ENCODE measurements around the gene C10orf90.

C10orf90 gene

DNA sequence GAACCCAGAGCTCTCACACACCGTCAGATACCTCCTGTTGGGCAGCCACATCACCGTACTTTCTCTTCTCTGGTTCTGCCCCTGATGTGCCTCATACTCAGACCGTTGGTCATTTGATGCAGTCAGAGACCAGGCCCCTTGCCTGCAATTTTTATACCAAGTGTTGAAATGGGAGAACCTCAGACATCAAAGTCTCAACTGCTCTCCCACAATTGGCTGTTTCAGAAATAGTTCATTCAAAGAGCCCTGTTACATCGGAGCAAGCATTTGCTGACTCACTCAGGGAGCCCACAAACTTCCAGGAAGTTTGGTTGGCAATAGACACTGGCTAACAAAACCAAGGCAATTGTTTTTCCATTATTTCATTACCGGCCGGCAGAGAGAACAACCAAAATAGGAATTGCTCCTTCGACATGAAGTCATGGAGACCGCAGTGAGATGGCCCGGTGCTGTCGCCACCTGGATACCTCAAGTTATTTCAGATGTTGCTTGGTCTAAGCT is 248.7 kb downstream of the C10orf90 start:
- H3K27me3 ChIP-seq (ENCODE audit: insufficient read depth, poor library complexity, severe bottlenecking): peaks cover 2% of the 10 kb centered on the region
- no peak for DNase-seq (ENCODE audit: low read depth in 1 of 2, low spot score in 1 of 2)
- H3K4me3 ChIP-seq (replicated peaks; ENCODE audit: insufficient read depth, low read length): no peak overlapping the region
- no peak overlapping the region for H3K27ac ChIP-seq (replicated peaks)
- TF ChIP-seq, protein P1, sequence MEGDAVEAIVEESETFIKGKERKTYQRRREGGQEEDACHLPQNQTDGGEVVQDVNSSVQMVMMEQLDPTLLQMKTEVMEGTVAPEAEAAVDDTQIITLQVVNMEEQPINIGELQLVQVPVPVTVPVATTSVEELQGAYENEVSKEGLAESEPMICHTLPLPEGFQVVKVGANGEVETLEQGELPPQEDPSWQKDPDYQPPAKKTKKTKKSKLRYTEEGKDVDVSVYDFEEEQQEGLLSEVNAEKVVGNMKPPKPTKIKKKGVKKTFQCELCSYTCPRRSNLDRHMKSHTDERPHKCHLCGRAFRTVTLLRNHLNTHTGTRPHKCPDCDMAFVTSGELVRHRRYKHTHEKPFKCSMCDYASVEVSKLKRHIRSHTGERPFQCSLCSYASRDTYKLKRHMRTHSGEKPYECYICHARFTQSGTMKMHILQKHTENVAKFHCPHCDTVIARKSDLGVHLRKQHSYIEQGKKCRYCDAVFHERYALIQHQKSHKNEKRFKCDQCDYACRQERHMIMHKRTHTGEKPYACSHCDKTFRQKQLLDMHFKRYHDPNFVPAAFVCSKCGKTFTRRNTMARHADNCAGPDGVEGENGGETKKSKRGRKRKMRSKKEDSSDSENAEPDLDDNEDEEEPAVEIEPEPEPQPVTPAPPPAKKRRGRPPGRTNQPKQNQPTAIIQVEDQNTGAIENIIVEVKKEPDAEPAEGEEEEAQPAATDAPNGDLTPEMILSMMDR (IDR thresholded peaks at IDR 0.05; ENCODE audit: insufficient read depth, low read length): no peak
- TF ChIP-seq POLR2AphosphoS5 (IDR thresholded peaks at IDR 0.05; ENCODE audit: low read depth) (no peak), SPI1 (IDR thresholded peaks at IDR 0.05; ENCODE audit: borderline replicate concordance, low read depth) (no peak), GABPA (IDR thresholded peaks at IDR 0.05; ENCODE audit: low read depth) (no peak)
- TF ChIP-seq, protein P2, sequence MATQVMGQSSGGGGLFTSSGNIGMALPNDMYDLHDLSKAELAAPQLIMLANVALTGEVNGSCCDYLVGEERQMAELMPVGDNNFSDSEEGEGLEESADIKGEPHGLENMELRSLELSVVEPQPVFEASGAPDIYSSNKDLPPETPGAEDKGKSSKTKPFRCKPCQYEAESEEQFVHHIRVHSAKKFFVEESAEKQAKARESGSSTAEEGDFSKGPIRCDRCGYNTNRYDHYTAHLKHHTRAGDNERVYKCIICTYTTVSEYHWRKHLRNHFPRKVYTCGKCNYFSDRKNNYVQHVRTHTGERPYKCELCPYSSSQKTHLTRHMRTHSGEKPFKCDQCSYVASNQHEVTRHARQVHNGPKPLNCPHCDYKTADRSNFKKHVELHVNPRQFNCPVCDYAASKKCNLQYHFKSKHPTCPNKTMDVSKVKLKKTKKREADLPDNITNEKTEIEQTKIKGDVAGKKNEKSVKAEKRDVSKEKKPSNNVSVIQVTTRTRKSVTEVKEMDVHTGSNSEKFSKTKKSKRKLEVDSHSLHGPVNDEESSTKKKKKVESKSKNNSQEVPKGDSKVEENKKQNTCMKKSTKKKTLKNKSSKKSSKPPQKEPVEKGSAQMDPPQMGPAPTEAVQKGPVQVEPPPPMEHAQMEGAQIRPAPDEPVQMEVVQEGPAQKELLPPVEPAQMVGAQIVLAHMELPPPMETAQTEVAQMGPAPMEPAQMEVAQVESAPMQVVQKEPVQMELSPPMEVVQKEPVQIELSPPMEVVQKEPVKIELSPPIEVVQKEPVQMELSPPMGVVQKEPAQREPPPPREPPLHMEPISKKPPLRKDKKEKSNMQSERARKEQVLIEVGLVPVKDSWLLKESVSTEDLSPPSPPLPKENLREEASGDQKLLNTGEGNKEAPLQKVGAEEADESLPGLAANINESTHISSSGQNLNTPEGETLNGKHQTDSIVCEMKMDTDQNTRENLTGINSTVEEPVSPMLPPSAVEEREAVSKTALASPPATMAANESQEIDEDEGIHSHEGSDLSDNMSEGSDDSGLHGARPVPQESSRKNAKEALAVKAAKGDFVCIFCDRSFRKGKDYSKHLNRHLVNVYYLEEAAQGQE (IDR thresholded peaks at IDR 0.05; ENCODE audit: insufficient replicate concordance, low read depth): no peak

DNA sequence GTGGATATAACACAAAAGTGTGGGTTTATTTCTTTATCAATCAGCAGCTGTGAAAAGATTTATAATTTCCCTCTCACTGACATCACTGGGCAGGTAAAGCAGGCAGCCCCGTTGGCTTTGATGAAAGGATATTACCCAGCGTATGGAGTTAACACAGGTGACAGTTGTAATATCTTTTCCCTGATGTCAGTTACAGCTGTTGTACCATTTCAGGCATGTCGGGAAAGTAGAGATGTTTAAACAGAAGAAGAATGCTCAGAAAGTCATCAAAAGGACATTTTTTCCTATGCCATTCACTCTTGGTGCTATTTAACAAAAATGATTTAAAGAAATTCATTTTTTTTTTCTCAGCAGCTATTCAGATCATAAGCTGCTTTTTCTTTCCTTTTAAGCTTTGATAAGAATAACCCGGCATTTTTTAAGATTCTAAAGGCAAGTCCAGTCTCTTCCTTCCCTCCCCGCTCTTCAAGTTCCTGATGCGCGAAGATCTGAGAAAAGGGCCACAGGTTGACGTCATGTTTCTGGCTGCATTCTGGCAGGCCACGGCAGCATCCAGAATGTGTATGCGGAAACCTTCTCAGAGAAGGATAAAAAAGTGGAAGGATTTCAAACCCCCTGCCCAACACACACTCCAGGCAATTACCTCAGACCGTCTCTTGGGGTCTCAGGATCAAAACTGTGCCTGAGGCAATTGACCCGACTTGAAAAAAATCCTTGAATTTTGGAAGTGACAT is 249.8 kb downstream of the C10orf90 start:
- no peak overlapping the region for H3K27ac ChIP-seq (replicated peaks)
- TF ChIP-seq POLR2AphosphoS5 (IDR thresholded peaks at IDR 0.05; ENCODE audit: low read depth): no peak
- no peak for TF ChIP-seq GABPA (IDR thresholded peaks at IDR 0.05; ENCODE audit: low read depth)
- no peak for TF ChIP-seq SPI1 (IDR thresholded peaks at IDR 0.05; ENCODE audit: borderline replicate concordance, low read depth)
- TF ChIP-seq, protein P1 (IDR thresholded peaks at IDR 0.05; ENCODE audit: insufficient read depth, low read length): no peak
- TF ChIP-seq, protein P2 (IDR thresholded peaks at IDR 0.05; ENCODE audit: insufficient replicate concordance, low read depth): no peak
- DNase-seq (ENCODE audit: low read depth in 1 of 2, low spot score in 1 of 2): no peak
- peaks cover 2% of the 10 kb centered on the region for H3K27me3 ChIP-seq (ENCODE audit: insufficient read depth, poor library complexity, severe bottlenecking)
- no peak overlapping the region for H3K4me3 ChIP-seq (replicated peaks; ENCODE audit: insufficient read depth, low read length)

DNA sequence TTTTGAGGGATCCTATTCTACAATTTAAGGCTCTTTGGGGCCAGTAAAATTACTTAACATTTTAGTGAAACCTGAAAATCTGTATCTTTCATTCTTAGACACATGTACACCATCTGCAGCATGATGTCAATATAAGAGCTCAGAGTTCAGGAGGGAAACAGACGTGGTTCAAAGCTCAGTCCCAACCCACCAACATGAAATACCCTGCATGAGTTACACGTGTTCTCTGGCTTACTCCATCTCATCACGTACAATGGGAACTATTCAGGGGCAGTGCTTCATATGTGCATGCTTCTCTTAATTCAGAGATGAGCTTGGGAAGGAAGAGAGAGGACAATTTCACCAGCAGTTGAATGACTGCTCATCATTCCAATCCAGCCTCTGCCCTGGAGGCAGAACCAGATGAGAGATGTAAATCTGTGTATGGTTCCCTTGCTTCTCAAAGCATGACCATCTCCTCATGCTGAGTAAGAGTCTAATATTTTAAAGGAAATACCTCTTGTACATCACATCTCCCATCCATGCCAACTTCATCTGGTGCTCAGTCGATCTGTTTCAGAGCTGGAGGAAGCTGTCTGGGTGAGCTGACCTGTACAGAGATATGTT is 253.2 kb downstream of the C10orf90 start:
- no peak overlapping the region for H3K4me3 ChIP-seq (replicated peaks; ENCODE audit: insufficient read depth, low read length)
- no peak overlapping the region for H3K27ac ChIP-seq (replicated peaks)
- DNase-seq (ENCODE audit: low read depth in 1 of 2, low spot score in 1 of 2): no peak
- peaks cover 6% of the 10 kb centered on the region for H3K27me3 ChIP-seq (ENCODE audit: insufficient read depth, poor library complexity, severe bottlenecking)
- TF ChIP-seq, protein P1 (IDR thresholded peaks at IDR 0.05; ENCODE audit: insufficient read depth, low read length): no peak
- TF ChIP-seq SPI1 (IDR thresholded peaks at IDR 0.05; ENCODE audit: borderline replicate concordance, low read depth): no peak
- no peak for TF ChIP-seq POLR2AphosphoS5 (IDR thresholded peaks at IDR 0.05; ENCODE audit: low read depth)
- TF ChIP-seq GABPA (IDR thresholded peaks at IDR 0.05; ENCODE audit: low read depth): no peak
- TF ChIP-seq, protein P2 (IDR thresholded peaks at IDR 0.05; ENCODE audit: insufficient replicate concordance, low read depth): no peak

All from HL-60 (cell line).